ENCODE measurements around the gene LPAR6. TPM values are rescaled to one million over a fixed set of nuclear protein-coding genes. Genes with fewer than 3 reads are reported as not detected.

LPAR6 gene
- polyA plus RNA-seq, 3 donors: 17.2 to 72.6 (median 62.1) TPM

- no peaks in the 10 kb centered on the region for H3K27me3 Mint-ChIP-seq (ENCODE audit: low read depth in 3 of 3)
- Histone ChIP-seq H3K36me3 (replicated peaks in 1 of 2; ENCODE audit: control insufficient read depth in 1 of 2, insufficient read depth in 2 of 2, low read length in 2 of 2) (peaks cover 9 to 30% of the 10 kb centered on the region in 2 donors), H3K9me3 (replicated peaks in 1 of 2; ENCODE audit: control insufficient read depth in 1 of 2, insufficient read depth in 1 of 2, low read length in 2 of 2) (peaks cover 0 to 9% of the 10 kb centered on the region in 2 donors), H2AFZ (ENCODE audit: insufficient read depth, low read depth, low read length, poor library complexity, severe bottlenecking) (no peak overlapping the region), H3K27ac (ENCODE audit: low read depth in 1 of 2, low read length in 2 of 2) (peak overlapping the region in 1 of 2 donors; percentile 82), H4K20me1 (ENCODE audit: insufficient read depth, low read length) (no peaks in the 10 kb centered on the region), H3K9ac (ENCODE audit: insufficient read depth, low read length, poor library complexity, severe bottlenecking) (peak overlapping the region; percentile 68), H3K27me3 (ENCODE audit: control insufficient read depth in 2 of 2, insufficient read depth in 2 of 2, low read length in 2 of 2) (no peaks in the 10 kb centered on the region), H3K4me1 (ENCODE audit: control insufficient read depth in 1 of 2, insufficient read depth in 2 of 2, low read length in 2 of 2) (peaks cover 0 to 21% of the 10 kb centered on the region in 2 donors), H3K4me3 (replicated peaks in 1 of 3; ENCODE audit: low read depth in 2 of 3, low read length in 3 of 3) (peak overlapping the region; percentile 61 to 100 (median 86)), H3K4me2 (replicated peaks; ENCODE audit: extremely low read depth, low read length, poor library complexity, severe bottlenecking) (peak overlapping the region; percentile 75), H3K79me2 (ENCODE audit: insufficient read depth, low read length) (peaks cover 53% of the 10 kb centered on the region)
- H3K27ac Mint-ChIP-seq: peak overlapping the region; percentile 75 to 95 (median 90)
- 67% methylated on average over 2 of the region's 13 CpGs for WGBS (ENCODE audit: insufficient coverage)
- no peak for DNase-seq
- TF ChIP-seq, protein P1, sequence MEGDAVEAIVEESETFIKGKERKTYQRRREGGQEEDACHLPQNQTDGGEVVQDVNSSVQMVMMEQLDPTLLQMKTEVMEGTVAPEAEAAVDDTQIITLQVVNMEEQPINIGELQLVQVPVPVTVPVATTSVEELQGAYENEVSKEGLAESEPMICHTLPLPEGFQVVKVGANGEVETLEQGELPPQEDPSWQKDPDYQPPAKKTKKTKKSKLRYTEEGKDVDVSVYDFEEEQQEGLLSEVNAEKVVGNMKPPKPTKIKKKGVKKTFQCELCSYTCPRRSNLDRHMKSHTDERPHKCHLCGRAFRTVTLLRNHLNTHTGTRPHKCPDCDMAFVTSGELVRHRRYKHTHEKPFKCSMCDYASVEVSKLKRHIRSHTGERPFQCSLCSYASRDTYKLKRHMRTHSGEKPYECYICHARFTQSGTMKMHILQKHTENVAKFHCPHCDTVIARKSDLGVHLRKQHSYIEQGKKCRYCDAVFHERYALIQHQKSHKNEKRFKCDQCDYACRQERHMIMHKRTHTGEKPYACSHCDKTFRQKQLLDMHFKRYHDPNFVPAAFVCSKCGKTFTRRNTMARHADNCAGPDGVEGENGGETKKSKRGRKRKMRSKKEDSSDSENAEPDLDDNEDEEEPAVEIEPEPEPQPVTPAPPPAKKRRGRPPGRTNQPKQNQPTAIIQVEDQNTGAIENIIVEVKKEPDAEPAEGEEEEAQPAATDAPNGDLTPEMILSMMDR (IDR thresholded peaks at IDR 0.05): no peak
- peaks cover 4 to 12% (median 7%) of the 10 kb centered on the region in 7 donors for H3K9me3 Mint-ChIP-seq
- H3K36me3 Mint-ChIP-seq: peaks cover 37 to 45% of the 10 kb centered on the region in 2 donors
- peaks cover 35% of the 10 kb centered on the region for H3K4me1 Mint-ChIP-seq
- H3K4me3 Mint-ChIP-seq: peak overlapping the region; percentile 79 to 93
- intact Hi-C loops (cut with micrococcal nuclease): loop anchor here in 1 of 2 donors (5.0 kb wide), 1 partner anchor 35 kb away; no protein-coding TSS in a partner anchor
These were observed 927 bp downstream of the LPAR6 start for GRCh38 chr13:48411841-48412531.

DNA sequence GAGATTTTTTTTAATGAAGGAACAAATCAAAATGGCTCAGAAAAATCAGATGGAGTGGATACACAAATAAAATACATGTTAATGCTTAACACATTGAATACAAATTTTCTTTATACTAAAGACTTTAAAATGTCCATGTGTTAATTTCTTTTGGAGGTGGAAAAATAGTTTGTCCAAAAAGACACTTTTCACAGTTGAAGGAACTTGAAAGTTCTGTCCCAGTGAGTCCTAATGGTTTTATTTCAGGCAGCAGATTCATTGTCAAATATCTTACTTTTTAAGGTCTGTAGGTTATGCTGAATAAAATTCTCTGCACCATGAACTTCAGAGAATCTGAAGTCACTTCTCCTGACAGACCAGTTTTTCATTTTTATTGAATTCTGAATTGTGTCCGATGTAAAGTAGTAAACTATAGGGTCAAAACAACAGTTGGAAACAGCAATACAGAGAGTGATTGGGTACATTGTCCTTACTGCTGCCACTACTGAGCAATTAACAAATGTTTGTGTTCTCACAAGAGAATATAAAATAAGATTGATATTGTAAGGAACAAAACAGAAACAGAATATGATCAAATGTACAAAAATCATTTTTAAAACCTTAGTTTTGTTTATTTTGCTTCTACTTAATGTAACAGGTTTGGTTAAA, 1.6 kb downstream of the LPAR6 start:
- Histone ChIP-seq H3K9ac (ENCODE audit: insufficient read depth, low read length, poor library complexity, severe bottlenecking) (peak overlapping the region; percentile 68), H3K4me1 (ENCODE audit: control insufficient read depth in 1 of 2, insufficient read depth in 2 of 2, low read length in 2 of 2) (peaks cover 0 to 24% of the 10 kb centered on the region in 2 donors), H3K79me2 (ENCODE audit: insufficient read depth, low read length) (peaks cover 60% of the 10 kb centered on the region), H2AFZ (ENCODE audit: insufficient read depth, low read depth, low read length, poor library complexity, severe bottlenecking) (no peak overlapping the region), H3K9me3 (replicated peaks in 1 of 2; ENCODE audit: control insufficient read depth in 1 of 2, insufficient read depth in 1 of 2, low read length in 2 of 2) (peaks cover 0 to 3% of the 10 kb centered on the region in 2 donors), H3K4me2 (replicated peaks; ENCODE audit: extremely low read depth, low read length, poor library complexity, severe bottlenecking) (peak overlapping the region; percentile 75), H3K4me3 (replicated peaks in 1 of 3; ENCODE audit: low read depth in 2 of 3, low read length in 3 of 3) (peak overlapping the region; percentile 61 to 100 (median 86)), H3K27ac (ENCODE audit: low read depth in 1 of 2, low read length in 2 of 2) (peak overlapping the region in 1 of 2 donors; percentile 82), H3K27me3 (ENCODE audit: control insufficient read depth in 2 of 2, insufficient read depth in 2 of 2, low read length in 2 of 2) (no peaks in the 10 kb centered on the region), H4K20me1 (ENCODE audit: insufficient read depth, low read length) (no peaks in the 10 kb centered on the region), H3K36me3 (replicated peaks in 1 of 2; ENCODE audit: control insufficient read depth in 1 of 2, insufficient read depth in 2 of 2, low read length in 2 of 2) (peaks cover 6 to 30% of the 10 kb centered on the region in 2 donors)
- Mint-ChIP-seq H3K9me3 (peaks cover under 1 to 7% (median 3%) of the 10 kb centered on the region in 7 donors), H3K4me1 (peaks cover 38% of the 10 kb centered on the region), H3K36me3 (peaks cover 31 to 41% of the 10 kb centered on the region in 2 donors), H3K27ac (peak overlapping the region in 5 of 7 donors; percentile 9 to 95 (median 83)), H3K4me3 (peak overlapping the region; percentile 79 to 93), H3K27me3 (ENCODE audit: low read depth in 3 of 3) (no peaks in the 10 kb centered on the region)
- no peak for DNase-seq
- WGBS (ENCODE audit: insufficient coverage): no CpG with 5 or more reads among the region's 1 CpG
- TF ChIP-seq, protein P1 (IDR thresholded peaks at IDR 0.05): no peak
- intact Hi-C loops (cut with micrococcal nuclease): loop anchor here in 1 of 2 donors (5.0 kb wide), 1 partner anchor 36 kb away; no protein-coding TSS in a partner anchor

All from CD14-positive monocyte (primary cell).